ENCODE data around the gene NOP16.

DNA sequence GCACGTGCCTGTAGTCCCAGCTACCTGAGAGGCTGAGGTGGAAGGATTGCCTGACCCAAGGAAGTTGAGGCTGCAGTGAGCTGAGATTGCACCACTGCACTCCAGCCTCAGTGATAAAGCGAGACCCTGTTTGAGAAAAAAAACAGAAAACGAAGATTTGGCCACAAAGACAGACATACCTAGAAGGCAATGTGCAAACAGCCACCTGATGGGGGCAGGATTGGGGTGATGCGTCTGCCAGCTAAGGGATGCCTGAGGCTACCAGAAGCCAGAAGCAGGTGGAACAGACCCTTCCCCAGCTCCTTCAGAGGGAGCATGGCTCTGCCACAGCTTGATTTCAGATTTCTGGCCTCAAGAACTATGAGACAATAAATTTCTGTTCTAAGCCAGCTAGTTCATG is 3.1 kb upstream of the NOP16 start:
- TF ChIP-seq, protein P1, sequence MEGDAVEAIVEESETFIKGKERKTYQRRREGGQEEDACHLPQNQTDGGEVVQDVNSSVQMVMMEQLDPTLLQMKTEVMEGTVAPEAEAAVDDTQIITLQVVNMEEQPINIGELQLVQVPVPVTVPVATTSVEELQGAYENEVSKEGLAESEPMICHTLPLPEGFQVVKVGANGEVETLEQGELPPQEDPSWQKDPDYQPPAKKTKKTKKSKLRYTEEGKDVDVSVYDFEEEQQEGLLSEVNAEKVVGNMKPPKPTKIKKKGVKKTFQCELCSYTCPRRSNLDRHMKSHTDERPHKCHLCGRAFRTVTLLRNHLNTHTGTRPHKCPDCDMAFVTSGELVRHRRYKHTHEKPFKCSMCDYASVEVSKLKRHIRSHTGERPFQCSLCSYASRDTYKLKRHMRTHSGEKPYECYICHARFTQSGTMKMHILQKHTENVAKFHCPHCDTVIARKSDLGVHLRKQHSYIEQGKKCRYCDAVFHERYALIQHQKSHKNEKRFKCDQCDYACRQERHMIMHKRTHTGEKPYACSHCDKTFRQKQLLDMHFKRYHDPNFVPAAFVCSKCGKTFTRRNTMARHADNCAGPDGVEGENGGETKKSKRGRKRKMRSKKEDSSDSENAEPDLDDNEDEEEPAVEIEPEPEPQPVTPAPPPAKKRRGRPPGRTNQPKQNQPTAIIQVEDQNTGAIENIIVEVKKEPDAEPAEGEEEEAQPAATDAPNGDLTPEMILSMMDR (IDR thresholded peaks at IDR 0.05): no peak
- no peak for TF ChIP-seq POLR2A (IDR thresholded peaks at IDR 0.05; ENCODE audit: low read depth)
- no peak for TF ChIP-seq POLR2AphosphoS5 (IDR thresholded peaks at IDR 0.05)
- TF ChIP-seq EP300 (IDR thresholded peaks at IDR 0.05): no peak
